ENCODE measurements around the gene ERCC5.
A peak's percentile ranks its signal among the peaks of the same experiment; 100 is the strongest.

The ERCC5 gene

DNA sequence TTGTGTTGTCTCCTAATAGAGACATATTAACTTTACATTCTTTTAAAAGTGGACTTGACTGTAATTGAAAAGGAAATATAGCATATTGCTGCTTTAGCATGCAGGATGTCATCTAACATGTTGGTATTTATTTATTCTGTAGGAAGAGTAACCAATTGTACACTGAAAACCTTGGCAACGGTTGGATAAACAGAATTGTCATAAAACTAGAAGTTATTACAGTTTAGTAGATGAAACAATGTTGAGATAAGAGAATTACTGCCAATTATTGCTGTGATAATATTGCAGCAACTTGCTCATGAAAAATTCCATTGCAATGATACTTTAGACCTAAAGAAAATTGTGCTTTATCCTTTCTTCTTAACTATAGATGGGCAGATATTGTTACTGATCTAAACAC, 7.6 kb upstream of the ERCC5 start:
- H3K27ac ChIP-seq: no peak overlapping the region
- no peak for DNase-seq
- TF ChIP-seq, protein P1, sequence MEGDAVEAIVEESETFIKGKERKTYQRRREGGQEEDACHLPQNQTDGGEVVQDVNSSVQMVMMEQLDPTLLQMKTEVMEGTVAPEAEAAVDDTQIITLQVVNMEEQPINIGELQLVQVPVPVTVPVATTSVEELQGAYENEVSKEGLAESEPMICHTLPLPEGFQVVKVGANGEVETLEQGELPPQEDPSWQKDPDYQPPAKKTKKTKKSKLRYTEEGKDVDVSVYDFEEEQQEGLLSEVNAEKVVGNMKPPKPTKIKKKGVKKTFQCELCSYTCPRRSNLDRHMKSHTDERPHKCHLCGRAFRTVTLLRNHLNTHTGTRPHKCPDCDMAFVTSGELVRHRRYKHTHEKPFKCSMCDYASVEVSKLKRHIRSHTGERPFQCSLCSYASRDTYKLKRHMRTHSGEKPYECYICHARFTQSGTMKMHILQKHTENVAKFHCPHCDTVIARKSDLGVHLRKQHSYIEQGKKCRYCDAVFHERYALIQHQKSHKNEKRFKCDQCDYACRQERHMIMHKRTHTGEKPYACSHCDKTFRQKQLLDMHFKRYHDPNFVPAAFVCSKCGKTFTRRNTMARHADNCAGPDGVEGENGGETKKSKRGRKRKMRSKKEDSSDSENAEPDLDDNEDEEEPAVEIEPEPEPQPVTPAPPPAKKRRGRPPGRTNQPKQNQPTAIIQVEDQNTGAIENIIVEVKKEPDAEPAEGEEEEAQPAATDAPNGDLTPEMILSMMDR (IDR thresholded peaks at IDR 0.05; ENCODE audit: low read depth, low read length): no peak
- peaks cover 59% of the 10 kb centered on the region for H3K36me3 ChIP-seq
- no peaks in the 10 kb centered on the region for H3K27me3 ChIP-seq (ENCODE audit: insufficient read depth, low read depth, severe bottlenecking)
- no peaks in the 10 kb centered on the region for H3K9me3 ChIP-seq (ENCODE audit: severe bottlenecking)
- no peak overlapping the region for H3K4me3 ChIP-seq (ENCODE audit: low read depth, low read length)

DNA sequence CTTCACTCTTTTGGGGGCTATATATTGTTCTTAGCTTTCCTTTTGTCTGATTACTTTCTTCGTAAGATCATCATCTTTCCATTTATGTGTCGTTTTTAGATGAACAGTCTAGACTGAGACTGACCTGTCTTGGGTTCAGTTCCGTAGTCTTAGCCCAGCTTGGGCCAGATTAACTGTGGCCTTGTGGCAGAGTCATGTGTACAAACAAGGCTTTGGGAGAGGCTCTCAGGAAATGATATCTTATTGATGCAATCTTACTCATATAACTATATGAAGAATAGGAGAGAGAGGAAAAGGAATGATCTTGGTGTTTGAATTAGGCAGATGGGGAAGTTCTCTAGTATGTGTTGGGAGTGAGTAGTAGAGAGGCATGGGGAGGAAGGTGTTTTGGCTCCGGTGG, 6.8 kb upstream of the ERCC5 start:
- TF ChIP-seq, protein P1 (IDR thresholded peaks at IDR 0.05; ENCODE audit: low read depth, low read length): no peak
- Histone ChIP-seq H3K27ac (no peak overlapping the region), H3K36me3 (peaks cover 59% of the 10 kb centered on the region), H3K9me3 (ENCODE audit: severe bottlenecking) (no peaks in the 10 kb centered on the region), H3K27me3 (ENCODE audit: insufficient read depth, low read depth, severe bottlenecking) (no peaks in the 10 kb centered on the region), H3K4me3 (ENCODE audit: low read depth, low read length) (no peak overlapping the region)
- DNase-seq: no peak

DNA sequence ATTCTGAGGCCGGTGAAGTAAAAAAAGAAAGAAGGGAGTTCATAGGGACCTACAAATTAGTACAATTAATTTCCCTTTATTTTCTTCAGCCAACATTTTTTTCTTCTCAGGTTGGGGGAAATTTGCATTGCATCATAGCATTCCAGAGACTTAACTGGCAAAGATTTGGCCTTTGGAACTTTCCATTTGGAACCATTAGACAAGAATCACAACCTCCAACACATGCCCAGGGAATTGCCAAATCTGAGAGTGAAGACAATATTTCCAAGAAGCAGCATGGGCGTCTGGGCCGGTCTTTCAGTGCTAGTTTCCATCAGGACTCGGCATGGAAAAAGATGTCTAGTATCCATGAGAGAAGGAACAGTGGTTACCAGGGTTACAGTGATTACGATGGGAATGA, 6.4 kb upstream of the ERCC5 start:
- no peak overlapping the region for H3K4me3 ChIP-seq (ENCODE audit: low read depth, low read length)
- TF ChIP-seq, protein P1 (IDR thresholded peaks at IDR 0.05; ENCODE audit: low read depth, low read length): no peak
- no peaks in the 10 kb centered on the region for H3K27me3 ChIP-seq (ENCODE audit: insufficient read depth, low read depth, severe bottlenecking)
- DNase-seq: no peak
- H3K27ac ChIP-seq: no peak overlapping the region
- H3K9me3 ChIP-seq (ENCODE audit: severe bottlenecking): no peaks in the 10 kb centered on the region
- H3K36me3 ChIP-seq: peaks cover 57% of the 10 kb centered on the region

DNA sequence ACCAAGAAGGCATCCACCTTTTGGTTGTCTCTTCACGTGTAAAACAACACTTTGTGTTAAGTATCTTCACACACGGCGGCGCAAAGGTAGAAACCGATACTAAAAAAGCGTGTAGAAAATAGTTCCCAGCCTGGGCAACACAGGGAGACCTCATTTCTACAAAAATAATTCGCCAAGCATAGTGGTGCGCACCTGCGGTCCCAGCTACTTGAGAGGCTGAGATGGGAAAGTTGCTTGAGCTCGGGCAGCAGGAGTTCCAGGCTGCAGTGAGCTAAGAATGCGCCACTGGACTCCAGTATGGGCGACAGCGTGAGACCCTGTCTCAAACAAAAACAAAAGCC, 573 bp upstream of the ERCC5 start:
- H3K27ac ChIP-seq: peak overlapping the region; percentile 87
- H3K36me3 ChIP-seq: peaks cover 11% of the 10 kb centered on the region
- H3K4me3 ChIP-seq (ENCODE audit: low read depth, low read length): peak overlapping the region; percentile 94
- H3K9me3 ChIP-seq (ENCODE audit: severe bottlenecking): no peaks in the 10 kb centered on the region
- DNase-seq: no peak
- TF ChIP-seq, protein P1 (IDR thresholded peaks at IDR 0.05; ENCODE audit: low read depth, low read length): no peak
- no peaks in the 10 kb centered on the region for H3K27me3 ChIP-seq (ENCODE audit: insufficient read depth, low read depth, severe bottlenecking)

DNA sequence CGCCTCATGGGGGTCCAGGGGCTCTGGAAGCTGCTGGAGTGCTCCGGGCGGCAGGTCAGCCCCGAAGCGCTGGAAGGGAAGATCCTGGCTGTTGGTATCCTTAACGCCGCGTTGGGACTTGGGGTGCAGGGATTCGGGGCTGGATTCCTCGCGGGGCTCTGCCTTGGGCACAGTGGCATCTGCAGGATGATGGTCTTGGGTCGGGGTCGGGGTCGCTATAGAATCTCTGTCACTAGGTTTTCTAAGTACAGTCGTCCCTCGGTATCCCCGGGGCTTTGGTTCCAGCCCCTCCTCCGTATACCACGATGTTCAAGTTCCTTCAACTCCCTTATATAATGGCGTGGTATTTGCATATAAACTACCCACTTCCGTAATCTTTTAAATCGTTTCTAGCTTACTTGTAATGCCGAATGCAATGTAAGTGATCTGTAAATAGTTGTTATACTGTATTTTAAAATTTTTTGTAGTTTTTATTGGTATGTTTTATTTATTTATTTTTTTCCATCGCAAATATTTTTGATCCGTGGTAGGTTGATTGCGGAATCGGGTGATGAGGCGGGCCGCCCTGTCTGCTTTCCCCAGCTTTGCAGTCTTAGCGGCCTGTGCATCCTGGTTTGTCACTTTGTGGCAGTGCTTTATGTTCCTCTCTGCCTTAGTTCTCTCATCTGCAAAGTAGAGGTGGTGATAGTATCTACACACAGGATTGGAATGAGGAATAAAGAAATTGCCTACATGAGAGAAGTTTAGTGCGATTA, 606 bp downstream of the ERCC5 start:
- Histone ChIP-seq H3K4me3 (ENCODE audit: low read depth, low read length) (peak overlapping the region; percentile 94), H3K27me3 (ENCODE audit: insufficient read depth, low read depth, severe bottlenecking) (no peaks in the 10 kb centered on the region), H3K9me3 (ENCODE audit: severe bottlenecking) (no peaks in the 10 kb centered on the region), H3K36me3 (peaks cover 7% of the 10 kb centered on the region), H3K27ac (peak overlapping the region; percentile 87)
- TF ChIP-seq, protein P1 (IDR thresholded peaks at IDR 0.05; ENCODE audit: low read depth, low read length): no peak
- peak; percentile 54 for DNase-seq

All from WERI-Rb-1 (cell line).